ENCODE results near the gene TRPC4.

DNA sequence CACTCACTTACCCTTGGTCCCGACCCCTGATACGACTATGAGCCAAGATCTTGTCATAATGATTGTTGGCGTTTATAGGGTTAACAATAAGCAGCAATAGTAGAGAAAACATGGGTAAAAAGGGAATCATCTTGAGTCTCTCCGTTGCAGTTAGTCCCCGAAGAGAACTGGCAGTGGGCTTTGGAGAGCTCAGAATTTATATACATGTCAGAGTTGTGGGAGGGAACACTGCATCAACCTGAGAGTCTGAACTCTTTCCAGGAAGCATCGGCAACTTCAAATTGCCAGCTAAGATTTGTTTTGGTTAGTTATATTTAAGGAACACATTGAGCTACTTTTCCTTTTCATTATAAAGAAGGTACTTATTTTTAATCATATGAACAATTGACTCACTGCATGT lies 271.0 kb downstream of the TRPC4 start, which contains the start of gene POSTN:
- TF ChIP-seq, protein P1, sequence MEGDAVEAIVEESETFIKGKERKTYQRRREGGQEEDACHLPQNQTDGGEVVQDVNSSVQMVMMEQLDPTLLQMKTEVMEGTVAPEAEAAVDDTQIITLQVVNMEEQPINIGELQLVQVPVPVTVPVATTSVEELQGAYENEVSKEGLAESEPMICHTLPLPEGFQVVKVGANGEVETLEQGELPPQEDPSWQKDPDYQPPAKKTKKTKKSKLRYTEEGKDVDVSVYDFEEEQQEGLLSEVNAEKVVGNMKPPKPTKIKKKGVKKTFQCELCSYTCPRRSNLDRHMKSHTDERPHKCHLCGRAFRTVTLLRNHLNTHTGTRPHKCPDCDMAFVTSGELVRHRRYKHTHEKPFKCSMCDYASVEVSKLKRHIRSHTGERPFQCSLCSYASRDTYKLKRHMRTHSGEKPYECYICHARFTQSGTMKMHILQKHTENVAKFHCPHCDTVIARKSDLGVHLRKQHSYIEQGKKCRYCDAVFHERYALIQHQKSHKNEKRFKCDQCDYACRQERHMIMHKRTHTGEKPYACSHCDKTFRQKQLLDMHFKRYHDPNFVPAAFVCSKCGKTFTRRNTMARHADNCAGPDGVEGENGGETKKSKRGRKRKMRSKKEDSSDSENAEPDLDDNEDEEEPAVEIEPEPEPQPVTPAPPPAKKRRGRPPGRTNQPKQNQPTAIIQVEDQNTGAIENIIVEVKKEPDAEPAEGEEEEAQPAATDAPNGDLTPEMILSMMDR (IDR thresholded peaks at IDR 0.05) = no peak
- TF ChIP-seq POLR2A (IDR thresholded peaks at IDR 0.05) = no peak

Measured in adrenal gland (tissue), 5 donors.